Measurements from ENCODE around the gene CD44. TPM values are rescaled to one million over a fixed set of nuclear protein-coding genes. Genes with fewer than 3 reads are reported as not detected.

Gene CD44
- total RNA-seq, 3 donors from 2014 or later (not counting 1 experiment from before 2014, with no cell fraction given) = 354 to 638 (median 490) TPM

GRCh38 chr11:35178873-35179272, 39.9 kb downstream of the CD44 start:
- H3K36me3 Mint-ChIP-seq = peaks cover 31% of the 10 kb centered on the region
- H3K4me3 Mint-ChIP-seq = no peak overlapping the region
- peak overlapping the region; percentile 35 to 86 for H3K27ac Mint-ChIP-seq
- TF ChIP-seq CTCF (IDR thresholded peaks at IDR 0.05) = no peak
- H3K9me3 ChIP-seq (ENCODE audit: control insufficient read depth, insufficient read depth, low read length) = no peaks in the 10 kb centered on the region
- H3K4me1 ChIP-seq (ENCODE audit: control insufficient read depth, insufficient read depth, low read length) = peaks cover 49% of the 10 kb centered on the region
- WGBS (ENCODE audit: insufficient coverage) = 85% methylated on average over 2 of the region's 2 CpGs
- DNase-seq (peak in 1 of 2 donors; percentile 23), ATAC-seq (no peak)
- H3K27ac ChIP-seq (ENCODE audit: low read length) = peak overlapping the region; percentile 23
- H3K4me3 ChIP-seq (ENCODE audit: low read length) = no peak overlapping the region
- H3K27me3 ChIP-seq (ENCODE audit: control insufficient read depth, insufficient read depth, low read length) = no peaks in the 10 kb centered on the region
- H3K36me3 ChIP-seq (ENCODE audit: control insufficient read depth, insufficient read depth, low read length) = peaks cover 62% of the 10 kb centered on the region
- intact Hi-C loops (cut with micrococcal nuclease) = loop anchor here (5.0 to 10.0 kb wide), 2 partner anchors 54 to 58 kb away; no protein-coding TSS in a partner anchor
- peaks cover 78 to 82% of the 10 kb centered on the region in 2 donors for H3K4me1 Mint-ChIP-seq
- H3K9me3 Mint-ChIP-seq = no peaks in the 10 kb centered on the region
- no peaks in the 10 kb centered on the region for H3K27me3 Mint-ChIP-seq (ENCODE audit: low read depth in 2 of 2)

GRCh38 chr11:35179466-35180135, 40.6 kb downstream of the CD44 start:
- no peak for TF ChIP-seq CTCF (IDR thresholded peaks at IDR 0.05)
- H3K36me3 ChIP-seq (ENCODE audit: control insufficient read depth, insufficient read depth, low read length) = peaks cover 69% of the 10 kb centered on the region
- no peaks in the 10 kb centered on the region for H3K9me3 Mint-ChIP-seq
- ATAC-seq (no peak), DNase-seq (no peak)
- H3K27me3 ChIP-seq (ENCODE audit: control insufficient read depth, insufficient read depth, low read length) = no peaks in the 10 kb centered on the region
- H3K4me1 Mint-ChIP-seq = peaks cover 70 to 75% of the 10 kb centered on the region in 2 donors
- H3K4me3 ChIP-seq (ENCODE audit: low read length) = no peak overlapping the region
- H3K4me3 Mint-ChIP-seq = peak overlapping the region; percentile 36
- no peak overlapping the region for H3K27ac ChIP-seq (ENCODE audit: low read length)
- H3K27ac Mint-ChIP-seq = peak overlapping the region; percentile 42 to 86
- WGBS (ENCODE audit: insufficient coverage) = 83% methylated on average over 2 of the region's 2 CpGs
- peaks cover 43% of the 10 kb centered on the region for H3K4me1 ChIP-seq (ENCODE audit: control insufficient read depth, insufficient read depth, low read length)
- no peaks in the 10 kb centered on the region for H3K27me3 Mint-ChIP-seq (ENCODE audit: low read depth in 2 of 2)
- H3K36me3 Mint-ChIP-seq = peaks cover 31% of the 10 kb centered on the region
- H3K9me3 ChIP-seq (ENCODE audit: control insufficient read depth, insufficient read depth, low read length) = no peaks in the 10 kb centered on the region
- intact Hi-C loops (cut with micrococcal nuclease) = loop anchor here (5.0 to 10.0 kb wide), 2 partner anchors 55 to 58 kb away; no protein-coding TSS in a partner anchor

GRCh38 chr11:35180317-35181233, 41.6 kb downstream of the CD44 start:
- H3K4me1 Mint-ChIP-seq = peaks cover 61 to 75% of the 10 kb centered on the region in 2 donors
- H3K36me3 Mint-ChIP-seq = peaks cover 31% of the 10 kb centered on the region
- 80% methylated on average over 5 of the region's 5 CpGs for WGBS (ENCODE audit: insufficient coverage)
- intact Hi-C loops (cut with micrococcal nuclease) = no loop called here
- peaks cover 79% of the 10 kb centered on the region for H3K36me3 ChIP-seq (ENCODE audit: control insufficient read depth, insufficient read depth, low read length)
- peaks cover 38% of the 10 kb centered on the region for H3K4me1 ChIP-seq (ENCODE audit: control insufficient read depth, insufficient read depth, low read length)
- no peaks in the 10 kb centered on the region for H3K27me3 ChIP-seq (ENCODE audit: control insufficient read depth, insufficient read depth, low read length)
- no peaks in the 10 kb centered on the region for H3K9me3 ChIP-seq (ENCODE audit: control insufficient read depth, insufficient read depth, low read length)
- no peak overlapping the region for H3K4me3 ChIP-seq (ENCODE audit: low read length)
- DNase-seq = no peak
- TF ChIP-seq CTCF (IDR thresholded peaks at IDR 0.05) = no peak
- H3K4me3 Mint-ChIP-seq = peak overlapping the region; percentile 39
- no peaks in the 10 kb centered on the region for H3K27me3 Mint-ChIP-seq (ENCODE audit: low read depth in 2 of 2)
- no peak for ATAC-seq
- H3K27ac ChIP-seq (ENCODE audit: low read length) = peak overlapping the region; percentile 15
- peak overlapping the region; percentile 68 to 86 for H3K27ac Mint-ChIP-seq
- no peaks in the 10 kb centered on the region for H3K9me3 Mint-ChIP-seq

Data from natural killer cell (primary cell).